HepG2 (cell line): ENCODE measurements around the gene ARHGEF3. TPM values are rescaled to one million over a fixed set of nuclear protein-coding genes. Genes with fewer than 3 reads are reported as not detected.

Experiments used
- ATAC-seq: fragments of 200-7000 bp; cut with Tn5 transposase; 3 replicates; pipeline ENCODE4 v1.9.1; 2020; ENCODE audit warnings: mild to moderate bottlenecking, moderate library complexity
- BruUV-seq: library from RNA; stranded (reverse); fragments of 400-500 nt; replicated peaks from 2 replicates; lab custom pipeline; 2021; lab: Mats Ljungman, UMichigan
- CTCF ChIA-PET: fragments of 300-600 bp; formaldehyde crosslinking; extraction: SDS; loops from one replicate; lab custom pipeline; 2021; ENCODE audit warnings: low total read pairs, inconsistent platforms, low intra/inter-chr PET ratio; lab: Yijun Ruan, JAX
- POLR2A ChIA-PET: fragments of 350-600 bp; sonication (Branson Sonifier 250); formaldehyde crosslinking; loops from one replicate; lab custom pipeline; 2020; ENCODE audit warnings: antibody characterized with exemption, inconsistent platforms; lab: Yijun Ruan, JAX
- DNase-seq: peaks from one replicate; pipeline ENCODE4 v3.0.0-alpha.2; 2015; ENCODE audit warnings: low spot score
- FAIRE-seq: peaks from 3 replicates; lab custom pipeline; 2011; peaks lifted over from hg19 to GRCh38; lab: Jason Lieb, UNC
- H2AFZ ChIP-seq: one replicate; pipeline ENCODE4 v1.6.1; 2011; ENCODE audit warnings: low read length, inconsistent platforms
- H3K27ac ChIP-seq: fragments of 300-600 bp; 3 replicates; pipeline ENCODE4 v1.8.0; 2011; ENCODE audit warnings: mixed run types, mild to moderate bottlenecking, mixed read lengths, low read length, inconsistent platforms; ENCODE audit not compliant: insufficient read depth; ENCODE audit errors: extremely low read length
- H3K27me3 ChIP-seq, 2 experiments: fragments of 200-600 bp in 1 of 2; 2 replicates in 1 of 2; 3 replicates in 1 of 2; pipeline versions ENCODE4 v1.6.0 to v1.8.0; 2011; ENCODE audit warnings: low read length in 2 of 2, mild to moderate bottlenecking in 2 of 2, moderate library complexity in 2 of 2, inconsistent platforms in 1 of 2; ENCODE audit not compliant: insufficient read depth in 2 of 2, control insufficient read depth in 1 of 2
- H3K36me3 ChIP-seq, 2 experiments: fragments of 200-600 bp in 1 of 2; replicated peaks in 1 of 2; 2 replicates in 1 of 2; 3 replicates in 1 of 2; pipeline versions ENCODE4 v1.5.1 to v1.8.0; 2011; ENCODE audit warnings: low read length in 2 of 2, inconsistent platforms in 1 of 2; ENCODE audit not compliant: insufficient read depth in 2 of 2, control insufficient read depth in 1 of 2
- H3K4me1 ChIP-seq: 2 replicates; pipeline ENCODE4 v1.5.1; 2012; ENCODE audit warnings: low read length, inconsistent platforms; ENCODE audit not compliant: insufficient read depth
- H3K4me2 ChIP-seq: 2 replicates; pipeline ENCODE4 v1.6.0; 2011; ENCODE audit warnings: low read depth, low read length, inconsistent platforms
- H3K4me3 ChIP-seq, 3 experiments: fragments of 200-600 bp in 1 of 3; sonication (generic), shearing (Covaris generic) in 1 of 3; replicated peaks in 1 of 3; 2 replicates each; pipeline ENCODE4 v1.5.1; 2011 to 2016; ENCODE audit warnings: low read length in 3 of 3, inconsistent platforms in 2 of 3, low read depth in 2 of 3, mild to moderate bottlenecking in 2 of 3, control low read depth in 1 of 3, mixed read lengths in 1 of 3; ENCODE audit not compliant: insufficient read depth in 1 of 3
- H3K79me2 ChIP-seq: one replicate; pipeline ENCODE4 v1.6.1; 2011; ENCODE audit warnings: low read length, inconsistent platforms; ENCODE audit not compliant: insufficient read depth
- H3K9ac ChIP-seq: 2 replicates; pipeline ENCODE4 v1.6.0; 2011; ENCODE audit warnings: mild to moderate bottlenecking, low read depth, low read length, inconsistent platforms; ENCODE audit not compliant: insufficient read depth
- H3K9me3 ChIP-seq: 2 replicates; pipeline ENCODE4 v1.5.1; 2012; ENCODE audit warnings: mild to moderate bottlenecking, low read length
- H4K20me1 ChIP-seq: 2 replicates; pipeline ENCODE4 v1.6.0; 2011; ENCODE audit warnings: inconsistent platforms, mild to moderate bottlenecking, low read length, moderate library complexity; ENCODE audit not compliant: insufficient read depth
- E2F1 ChIP-seq: sonication (generic); formaldehyde crosslinking; IDR thresholded peaks from 2 replicates; pipeline ENCODE4 v1.5.0; 2020; ENCODE audit warnings: missing genetic modification reagents
- ETS1 ChIP-seq: sonication (generic); formaldehyde crosslinking; IDR thresholded peaks from 2 replicates; pipeline ENCODE4 v1.4.0; 2020; ENCODE audit warnings: missing genetic modification reagents
- FOXA3 ChIP-seq: IDR thresholded peaks from 2 replicates; pipeline ENCODE4 v1.6.1; 2016; ENCODE audit warnings: missing genetic modification reagents, missing compliant biosample characterization
- FOXO1 ChIP-seq: sonication (generic); formaldehyde crosslinking; IDR thresholded peaks from 2 replicates; pipeline ENCODE4 v1.4.0; 2020; ENCODE audit warnings: missing genetic modification reagents
- HNRNPH1 ChIP-seq: fragments of 200-400 bp; formaldehyde crosslinking; optimal IDR thresholded peaks from 2 replicates; pipeline ENCODE3; 2017; ENCODE audit warnings: mild to moderate bottlenecking, low read depth, low read length
- ISX ChIP-seq: sonication (generic); formaldehyde crosslinking; conservative IDR thresholded peaks from 2 replicates; pipeline ENCODE4 v1.5.0; 2020; ENCODE audit warnings: missing genetic modification reagents
- KMT2B ChIP-seq: IDR thresholded peaks from 2 replicates; pipeline ENCODE4 v1.6.1; 2016; ENCODE audit warnings: missing genetic modification reagents, missing compliant biosample characterization
- MAF1 ChIP-seq: sonication (generic); formaldehyde crosslinking; IDR thresholded peaks from 2 replicates; pipeline ENCODE4 v1.5.0; 2020; ENCODE audit warnings: missing genetic modification reagents, borderline replicate concordance
- MLLT10 ChIP-seq: sonication (generic); formaldehyde crosslinking; IDR thresholded peaks from 2 replicates; pipeline ENCODE4 v1.4.0; 2020; ENCODE audit warnings: missing genetic modification reagents
- NFIB ChIP-seq: sonication (generic); formaldehyde crosslinking; IDR thresholded peaks from 2 replicates; pipeline ENCODE4 v1.9.0; 2021; ENCODE audit warnings: missing genetic modification reagents, mild to moderate bottlenecking, borderline replicate concordance
- PBX2 ChIP-seq: IDR thresholded peaks from 2 replicates; pipeline ENCODE4 v1.6.1; 2016; ENCODE audit warnings: control low read depth
- RARG ChIP-seq: sonication (generic); formaldehyde crosslinking; IDR thresholded peaks from 2 replicates; pipeline ENCODE4 v1.4.0; 2020; ENCODE audit warnings: low read depth, mild to moderate bottlenecking, missing genetic modification reagents
- THAP11 ChIP-seq: IDR thresholded peaks from 2 replicates; pipeline ENCODE4 v1.6.1; 2016; ENCODE audit warnings: missing biosample characterization, missing genetic modification reagents
- U2AF1 ChIP-seq: fragments of 200-400 bp; formaldehyde crosslinking; optimal IDR thresholded peaks from 2 replicates; pipeline ENCODE3; 2017; ENCODE audit warnings: mild to moderate bottlenecking, low read depth, low read length
- ZBTB46 ChIP-seq: sonication (generic); formaldehyde crosslinking; IDR thresholded peaks from 2 replicates; pipeline ENCODE4 v1.4.0; 2020; ENCODE audit warnings: mild to moderate bottlenecking, missing genetic modification reagents, borderline replicate concordance
- ZFX ChIP-seq: sonication (generic); formaldehyde crosslinking; IDR thresholded peaks from 2 replicates; pipeline ENCODE4 v1.4.0; 2020; ENCODE audit warnings: mild to moderate bottlenecking, low read depth, missing genetic modification reagents, moderate library complexity
- ZNF329 ChIP-seq: sonication (generic); formaldehyde crosslinking; IDR thresholded peaks from 2 replicates; pipeline ENCODE4 v1.9.0; 2021; ENCODE audit warnings: low read depth, mild to moderate bottlenecking, missing genetic modification reagents
- ZNF530 ChIP-seq: sonication (generic); formaldehyde crosslinking; IDR thresholded peaks from 2 replicates; pipeline ENCODE4 v1.5.0; 2020; ENCODE audit warnings: low read depth, mild to moderate bottlenecking, missing genetic modification reagents
- ZNF546 ChIP-seq: sonication (generic); formaldehyde crosslinking; conservative IDR thresholded peaks from 2 replicates; pipeline ENCODE4 v1.8.1; 2023; ENCODE audit warnings: mild to moderate bottlenecking, missing genetic modification reagents
- ZNF619 ChIP-seq: sonication (generic); formaldehyde crosslinking; IDR thresholded peaks from 2 replicates; pipeline ENCODE4 v1.4.0; 2020; ENCODE audit warnings: mild to moderate bottlenecking, missing genetic modification reagents
- ZNF674 ChIP-seq: sonication (generic); formaldehyde crosslinking; IDR thresholded peaks from 2 replicates; pipeline ENCODE4 v1.5.0; 2020; ENCODE audit warnings: low read depth, mild to moderate bottlenecking, missing genetic modification reagents
- ZNF737 ChIP-seq: sonication (generic); formaldehyde crosslinking; IDR thresholded peaks from 2 replicates; pipeline ENCODE4 v1.5.0; 2020; ENCODE audit warnings: missing genetic modification reagents, mild to moderate bottlenecking, borderline replicate concordance
- WGBS: methylation state at CpG from one replicate; pipeline ENCODE4 v1.1.6; 2017; ENCODE audit warnings: low lambda C conversion rate; 5-methylcytosine and 5-hydroxymethylcytosine counted together
- in situ Hi-C: cut with HindIII; loops from 2 replicates; pipeline ENCODE4 v1.10.0; 2017; ENCODE audit warnings: low pct_unique_long_range_greater_than_20kb; ENCODE audit not compliant: extremely low pct_ligation_motif_present
- intact Hi-C: fragments of 100-400 bp; cut with micrococcal nuclease; formaldehyde crosslinking; loops from one replicate; pipeline ENCODE4 v1.10.0; 2022; ENCODE audit not compliant: unreplicated experiment
- polyA plus RNA-seq, 8 experiments: library from polyadenylated mRNA; depleted of rRNA in 3 of 8; stranded (reverse) in 7 of 8; unstranded in 1 of 8; fragments of >200 nt; fragmentation: Illumina TruSeq in 4 of 8; extraction: Trizol in 4 of 8; gene quantifications; 2 replicates each; pipeline versions ENCODE4 v1.2.1 to v1.2.3, GENCODE V29; 2011 to 2016; ENCODE audit warnings: low read depth in 4 of 8, missing spikeins in 1 of 8, mixed read lengths in 1 of 8; ENCODE audit not compliant: insufficient read depth in 1 of 8
- total RNA-seq, 5 experiments: library from RNA; depleted of rRNA; stranded (reverse); fragments of >200 nt; fragmentation: Illumina TruSeq; extraction: Trizol; gene quantifications; 2 replicates each; pipeline ENCODE4 v1.2.3, GENCODE V29; 2016; ENCODE audit warnings: low read depth in 1 of 5

The ARHGEF3 gene
- total and polyA plus RNA-seq, 2 of the 13 experiments (the other 11 are each of a cell fraction or from before 2014, with no cell fraction given), result 14.8 to 23.1 TPM

- in situ Hi-C loops, result no loop called here
- TF ChIP-seq FOXA3 (CRISPR knock-in tag), result peak; percentile 77
- TF ChIP-seq ZNF530, result no peak
- TF ChIP-seq ZNF619 (CRISPR knock-in tag), result no peak
- TF ChIP-seq ISX (CRISPR knock-in tag), result no peak
- no peak for TF ChIP-seq PBX2 (CRISPR knock-in tag)
- TF ChIP-seq FOXO1 (CRISPR knock-in tag), result peak; percentile 67; the same call in 1 of the 2 replicates
- TF ChIP-seq ZFX, result no peak
- no peak for TF ChIP-seq MLLT10 (CRISPR knock-in tag)
- no peak for TF ChIP-seq ZNF674 (CRISPR knock-in tag)
- TF ChIP-seq HNRNPH1, result no peak
- no peak for TF ChIP-seq U2AF1
- no peak for TF ChIP-seq RARG (CRISPR knock-in tag)
- TF ChIP-seq ZBTB46 (CRISPR knock-in tag), result no peak
- no peak for TF ChIP-seq ZNF546 (CRISPR knock-in tag)
- TF ChIP-seq E2F1, result no peak
- no peak for TF ChIP-seq ETS1 (CRISPR knock-in tag)
- no peak for TF ChIP-seq KMT2B (CRISPR knock-in tag)
- no peak for TF ChIP-seq THAP11
- TF ChIP-seq ZNF737 (CRISPR knock-in tag), result no peak
- no peak for TF ChIP-seq MAF1 (CRISPR knock-in tag)
- no peak for TF ChIP-seq NFIB
- TF ChIP-seq ZNF329 (CRISPR knock-in tag), result no peak
These were observed 43.2 kb downstream of the ARHGEF3 start for GRCh38 chr3:56758539-56758981.

More at GRCh38 chr3:56758539-56758981, 43.2 kb downstream of the ARHGEF3 start:
- peak overlapping the region; percentile 54 for H3K4me2 ChIP-seq
- ChIA-PET CTCF (no interaction called here), POLR2A (interaction anchor here (0.7 to 0.8 kb wide), 2 partner anchors 26 to 76 kb away, joined by 3 read pairs; no protein-coding TSS in a partner anchor)
- 8% methylated on average over 2 of the region's 2 CpGs for WGBS
- H3K79me2 ChIP-seq, result peaks cover 2% of the 10 kb centered on the region
- peak overlapping the region; percentile 47 for H3K9ac ChIP-seq
- no peak overlapping the region for H2AFZ ChIP-seq
- H3K9me3 ChIP-seq, result no peaks in the 10 kb centered on the region
- ATAC-seq (peak; percentile 89), DNase-seq (peak; percentile 86), FAIRE-seq (peak; percentile 36)
- no peaks in the 10 kb centered on the region for H4K20me1 ChIP-seq
- peaks cover 19% of the 10 kb centered on the region for H3K4me1 ChIP-seq
- H3K27me3 ChIP-seq, result no peaks in the 10 kb centered on the region
- peaks cover 10 to 11% of the 10 kb centered on the region in 2 experiments; a peak in 4 of 5 replicates for H3K36me3 ChIP-seq
- H3K4me3 ChIP-seq, result no peak overlapping the region; a peak in 1 of 6 replicates
- intact Hi-C loops, result no loop called here
- H3K27ac ChIP-seq, result peak overlapping the region; percentile 63
- no TSS peak for BruUV-seq
